ENCODE measurements around the gene NPIPB9.
"Not testable (repeated sequence)": the region's sequence is repeated elsewhere in the genome, so short reads cannot be mapped to it uniquely, and the experiment has no call there.

DNA sequence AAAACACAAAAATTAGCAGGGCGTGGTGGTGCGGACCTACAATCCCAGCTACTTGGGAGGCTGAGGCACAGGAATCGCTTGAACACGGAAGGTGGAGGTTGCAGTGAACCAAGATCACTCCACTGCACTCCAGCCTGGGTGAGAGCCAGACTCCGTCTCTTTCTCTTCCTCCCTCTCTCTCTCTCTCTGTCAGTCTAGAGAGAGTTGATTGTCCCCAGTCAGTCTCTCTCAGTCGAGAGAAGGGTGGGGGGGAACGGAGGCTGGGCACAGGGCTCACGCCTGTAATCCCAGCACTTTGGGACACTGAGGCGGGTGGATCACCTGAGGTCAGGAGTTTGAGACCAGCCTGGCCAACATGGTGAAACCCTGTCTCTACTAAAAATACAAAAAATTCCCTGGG, 10.3 kb upstream of the NPIPB9 start:
- not testable (repeated sequence) for TF ChIP-seq EZH2 (IDR thresholded peaks at IDR 0.05; ENCODE audit: insufficient read depth, poor library complexity, severe bottlenecking); EZH2phosphoT487 (IDR thresholded peaks at IDR 0.05; ENCODE audit: insufficient read depth, low read depth)

All from GM23248 (cell line).